ENCODE measurements around the gene NRTN.

NRTN gene

DNA sequence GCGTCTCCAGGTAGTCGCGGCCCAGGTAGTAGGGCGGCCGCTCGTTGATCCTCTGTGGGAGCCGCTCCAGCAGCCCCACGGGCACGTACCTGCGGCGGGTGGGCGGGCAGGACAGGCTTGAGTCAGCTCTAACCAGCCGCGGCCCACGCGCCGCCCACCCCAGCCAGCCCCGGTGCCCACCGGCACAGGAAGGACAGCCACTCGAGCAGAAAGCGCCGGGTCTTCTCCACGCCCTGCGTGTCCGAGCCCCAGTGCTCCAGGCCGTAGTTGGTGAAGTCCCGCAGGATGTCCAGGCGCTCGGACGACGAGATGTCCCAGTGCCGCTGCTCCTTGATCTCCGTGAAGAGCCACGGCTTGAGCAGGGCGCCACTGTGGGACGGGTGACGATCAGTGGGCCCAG lies 19.4 kb upstream of the NRTN start:
- Histone ChIP-seq H2AFZ (ENCODE audit: low read length) (no peak overlapping the region), H3K36me3 (ENCODE audit: insufficient read depth, low read length) (peaks cover 39% of the 10 kb centered on the region; the same call in 1 of the 2 replicates), H3K4me2 (ENCODE audit: low read depth, low read length, poor library complexity, severe bottlenecking) (no peak overlapping the region), H3K9me2 (replicated peaks; ENCODE audit: low read depth, low read length) (no peaks in the 10 kb centered on the region), H3K4me3 (ENCODE audit: low read length, poor library complexity, severe bottlenecking) (no peak overlapping the region), H3K27me3 (ENCODE audit: insufficient read depth, low read length, poor library complexity, severe bottlenecking) (no peaks in the 10 kb centered on the region), H3K4me1 (ENCODE audit: insufficient read depth, low read length, poor library complexity, severe bottlenecking) (peaks cover 6% of the 10 kb centered on the region), H3K79me2 (ENCODE audit: insufficient read depth, low read length) (peaks cover 21% of the 10 kb centered on the region; the same call in 1 of the 2 replicates), H3F3A (ENCODE audit: low read depth) (no peaks in the 10 kb centered on the region), H4K20me1 (ENCODE audit: insufficient read depth, low read length, poor library complexity, severe bottlenecking) (peaks cover 8% of the 10 kb centered on the region), H3K9me3 (ENCODE audit: insufficient read depth, low read depth, low read length) (no peaks in the 10 kb centered on the region), H3K9ac (ENCODE audit: low read depth, low read length, poor library complexity, severe bottlenecking) (no peak overlapping the region)
- TF ChIP-seq, protein P1, sequence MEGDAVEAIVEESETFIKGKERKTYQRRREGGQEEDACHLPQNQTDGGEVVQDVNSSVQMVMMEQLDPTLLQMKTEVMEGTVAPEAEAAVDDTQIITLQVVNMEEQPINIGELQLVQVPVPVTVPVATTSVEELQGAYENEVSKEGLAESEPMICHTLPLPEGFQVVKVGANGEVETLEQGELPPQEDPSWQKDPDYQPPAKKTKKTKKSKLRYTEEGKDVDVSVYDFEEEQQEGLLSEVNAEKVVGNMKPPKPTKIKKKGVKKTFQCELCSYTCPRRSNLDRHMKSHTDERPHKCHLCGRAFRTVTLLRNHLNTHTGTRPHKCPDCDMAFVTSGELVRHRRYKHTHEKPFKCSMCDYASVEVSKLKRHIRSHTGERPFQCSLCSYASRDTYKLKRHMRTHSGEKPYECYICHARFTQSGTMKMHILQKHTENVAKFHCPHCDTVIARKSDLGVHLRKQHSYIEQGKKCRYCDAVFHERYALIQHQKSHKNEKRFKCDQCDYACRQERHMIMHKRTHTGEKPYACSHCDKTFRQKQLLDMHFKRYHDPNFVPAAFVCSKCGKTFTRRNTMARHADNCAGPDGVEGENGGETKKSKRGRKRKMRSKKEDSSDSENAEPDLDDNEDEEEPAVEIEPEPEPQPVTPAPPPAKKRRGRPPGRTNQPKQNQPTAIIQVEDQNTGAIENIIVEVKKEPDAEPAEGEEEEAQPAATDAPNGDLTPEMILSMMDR (conservative IDR thresholded peaks at IDR 0.05; ENCODE audit: low read length): no peak
- TF ChIP-seq EZH2phosphoT487 (IDR thresholded peaks at IDR 0.05; ENCODE audit: borderline replicate concordance): no peak

DNA sequence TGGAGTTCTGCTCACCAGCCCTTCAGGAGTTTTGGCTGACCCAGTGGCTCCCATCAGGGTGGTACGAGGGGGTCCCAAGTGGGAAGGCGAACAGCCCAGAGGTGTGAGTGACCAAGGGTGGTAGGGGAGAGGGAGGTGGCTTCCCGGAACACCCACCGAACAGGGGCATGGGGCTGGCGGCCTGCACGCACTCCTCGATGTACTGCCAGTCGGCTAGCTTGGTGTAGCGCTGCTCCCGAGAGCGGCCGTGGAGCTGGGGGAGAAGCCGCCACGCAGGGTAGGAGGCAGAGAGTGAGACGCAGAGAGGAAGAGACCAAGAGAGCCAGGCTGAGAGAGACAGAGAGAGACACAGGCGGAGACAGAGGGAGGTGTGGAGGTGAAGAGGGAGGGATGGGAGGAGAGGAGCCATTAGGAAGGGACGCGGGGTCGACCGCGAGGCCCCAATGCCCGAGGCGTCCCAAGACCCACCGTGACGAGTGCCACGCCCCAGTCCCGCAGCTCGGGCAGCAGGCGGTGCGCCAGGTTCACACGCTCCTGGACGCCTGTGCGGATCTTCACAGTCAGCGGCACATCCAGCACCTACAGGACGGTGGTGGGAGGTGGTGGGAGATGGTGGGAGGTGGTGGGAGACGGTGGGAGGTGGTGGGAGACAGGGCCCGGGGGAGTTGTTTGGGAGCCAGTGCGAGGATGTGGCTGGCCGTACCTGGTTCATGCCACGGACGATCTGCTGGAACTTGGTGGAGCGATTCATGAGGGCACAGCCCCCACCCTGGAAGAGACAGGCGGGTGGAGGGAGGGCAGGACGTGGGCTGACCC lies 18.1 kb upstream of the NRTN start:
- Histone ChIP-seq H3K27me3 (ENCODE audit: insufficient read depth, low read length, poor library complexity, severe bottlenecking) (no peaks in the 10 kb centered on the region), H3K9me3 (ENCODE audit: insufficient read depth, low read depth, low read length) (no peaks in the 10 kb centered on the region), H3K36me3 (ENCODE audit: insufficient read depth, low read length) (peaks cover 39% of the 10 kb centered on the region; the same call in 1 of the 2 replicates), H3K4me3 (ENCODE audit: low read length, poor library complexity, severe bottlenecking) (no peak overlapping the region), H3K79me2 (ENCODE audit: insufficient read depth, low read length) (peaks cover 21% of the 10 kb centered on the region; the same call in 1 of the 2 replicates), H3K4me1 (ENCODE audit: insufficient read depth, low read length, poor library complexity, severe bottlenecking) (peaks cover 8% of the 10 kb centered on the region), H2AFZ (ENCODE audit: low read length) (no peak overlapping the region), H3F3A (ENCODE audit: low read depth) (no peaks in the 10 kb centered on the region), H3K9ac (ENCODE audit: low read depth, low read length, poor library complexity, severe bottlenecking) (no peak overlapping the region), H3K4me2 (ENCODE audit: low read depth, low read length, poor library complexity, severe bottlenecking) (no peak overlapping the region), H4K20me1 (ENCODE audit: insufficient read depth, low read length, poor library complexity, severe bottlenecking) (peaks cover 8% of the 10 kb centered on the region), H3K9me2 (replicated peaks; ENCODE audit: low read depth, low read length) (no peaks in the 10 kb centered on the region)
- no peak for TF ChIP-seq EZH2phosphoT487 (IDR thresholded peaks at IDR 0.05; ENCODE audit: borderline replicate concordance)
- TF ChIP-seq, protein P1 (conservative IDR thresholded peaks at IDR 0.05; ENCODE audit: low read length): no peak

DNA sequence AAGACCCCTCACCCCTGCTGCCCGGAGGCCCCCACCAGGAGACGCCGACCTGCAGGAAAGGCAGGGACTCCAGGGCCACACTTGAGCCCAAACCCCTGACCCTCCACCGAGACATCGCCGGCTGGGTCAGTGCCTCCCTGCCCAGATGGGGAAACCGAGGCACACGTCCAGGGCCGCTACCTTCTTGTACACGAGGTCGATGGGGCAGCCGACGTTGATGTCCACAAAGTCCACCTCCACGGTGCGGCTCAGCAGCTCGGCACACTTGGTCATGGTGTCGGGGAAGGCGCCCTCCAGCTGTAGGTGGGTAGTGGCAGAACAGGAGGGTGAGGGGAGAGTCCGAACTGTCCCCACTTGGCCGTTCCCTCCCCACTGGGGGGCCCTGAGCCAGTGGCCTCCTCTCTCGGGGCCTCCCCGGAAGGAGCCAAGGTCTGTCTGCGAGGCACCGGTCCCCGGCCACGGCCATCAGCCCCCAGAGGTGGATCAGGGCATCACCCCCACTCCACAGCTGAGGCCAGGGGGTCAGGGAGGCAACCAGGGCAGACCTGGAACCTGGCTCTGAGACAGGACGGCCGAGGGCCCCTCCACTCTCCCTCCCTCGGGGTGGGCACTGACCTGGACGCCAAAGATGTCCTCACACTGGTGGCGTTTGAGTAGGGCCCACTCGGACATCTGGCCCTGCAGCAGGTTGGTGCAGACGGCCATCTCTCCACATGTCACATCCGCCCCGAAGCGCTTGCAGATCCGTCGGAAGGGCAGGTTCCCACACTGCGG lies 17.3 kb upstream of the NRTN start:
- Histone ChIP-seq H3K36me3 (ENCODE audit: insufficient read depth, low read length) (peaks cover 39% of the 10 kb centered on the region; the same call in 1 of the 2 replicates), H2AFZ (ENCODE audit: low read length) (no peak overlapping the region), H3K4me1 (ENCODE audit: insufficient read depth, low read length, poor library complexity, severe bottlenecking) (peaks cover 8% of the 10 kb centered on the region), H3F3A (ENCODE audit: low read depth) (no peaks in the 10 kb centered on the region), H3K4me2 (ENCODE audit: low read depth, low read length, poor library complexity, severe bottlenecking) (no peak overlapping the region), H4K20me1 (ENCODE audit: insufficient read depth, low read length, poor library complexity, severe bottlenecking) (peaks cover 8% of the 10 kb centered on the region), H3K27me3 (ENCODE audit: insufficient read depth, low read length, poor library complexity, severe bottlenecking) (no peaks in the 10 kb centered on the region), H3K79me2 (ENCODE audit: insufficient read depth, low read length) (peaks cover 21% of the 10 kb centered on the region; the same call in 1 of the 2 replicates), H3K9me3 (ENCODE audit: insufficient read depth, low read depth, low read length) (no peaks in the 10 kb centered on the region), H3K9me2 (replicated peaks; ENCODE audit: low read depth, low read length) (no peaks in the 10 kb centered on the region), H3K4me3 (ENCODE audit: low read length, poor library complexity, severe bottlenecking) (no peak overlapping the region), H3K9ac (ENCODE audit: low read depth, low read length, poor library complexity, severe bottlenecking) (no peak overlapping the region)
- TF ChIP-seq, protein P1 (conservative IDR thresholded peaks at IDR 0.05; ENCODE audit: low read length): no peak
- TF ChIP-seq EZH2phosphoT487 (IDR thresholded peaks at IDR 0.05; ENCODE audit: borderline replicate concordance): no peak
